ENCODE results near the gene PSD4.

GRCh38 chr2:113228991-113229716, 55.4 kb downstream of the PSD4 start:
- TF ChIP-seq BHLHE40 (IDR thresholded peaks at IDR 0.05; ENCODE audit: borderline replicate concordance) (no peak), SP1 (IDR thresholded peaks at IDR 0.05) (no peak)
